PFSK-1 (cell line): ENCODE results near the gene ROBO4.

Experiments used
- FOXP2 ChIP-seq: optimal IDR thresholded peaks from 2 replicates; pipeline ENCODE3; 2011; ENCODE audit warnings: borderline replicate concordance, control low read depth, inconsistent platforms; ENCODE audit not compliant: insufficient read depth; ENCODE audit errors: extremely low read length, extremely low read depth
- REST ChIP-seq, 2 experiments: IDR thresholded peaks; 2 replicates each; pipeline versions ENCODE4 v1.6.1 to v1.8.0; 2011 to 2012; ENCODE audit warnings: low read depth in 2 of 2, low read length in 2 of 2, control low read depth in 1 of 2, inconsistent platforms in 1 of 2, mild to moderate bottlenecking in 1 of 2, moderate library complexity in 1 of 2; ENCODE audit not compliant: insufficient read depth in 1 of 2

- TF ChIP-seq REST (IDR thresholded peaks at IDR 0.05; ENCODE audit: insufficient read depth in 1 of 2, low read depth in 2 of 2, low read length in 2 of 2) (no peak), FOXP2 (no peak)
Measured at GRCh38 chr11:124880290-124880611, 17.4 kb downstream of the ROBO4 start.
